PC-3 (cell line): ENCODE results near the gene RHOBTB1. TPM values are rescaled to one million over a fixed set of nuclear protein-coding genes. Genes with fewer than 3 reads are reported as not detected.
A peak's percentile ranks its signal among the peaks of the same experiment; 100 is the strongest.

Source experiments
- ATAC-seq: fragments of 200-7000 bp; cut with Tn5 transposase; 2 replicates; pipeline ENCODE4 v1.9.1; 2020; ENCODE audit warnings: mild to moderate bottlenecking, moderate library complexity
- BruUV-seq: library from RNA; stranded (reverse); fragments of 400-500 nt; replicated peaks from 2 replicates; lab custom pipeline; 2021; lab: Mats Ljungman, UMichigan
- CTCF ChIA-PET: fragments of 300-600 bp; sonication (Branson Sonifier 250); formaldehyde crosslinking; loops from one replicate; lab custom pipeline; 2022; ENCODE audit warnings: antibody characterized with exemption; lab: Charles Lee
- POLR2A ChIA-PET: fragments of 300-600 bp; sonication (Branson Sonifier 250); formaldehyde crosslinking; loops from one replicate; lab custom pipeline; 2022; ENCODE audit warnings: antibody characterized with exemption; ENCODE audit not compliant: unreplicated experiment; lab: Charles Lee
- DNase-seq: peaks from one replicate; pipeline ENCODE4 v3.0.0-alpha.2; 2015
- H2AFZ ChIP-seq: fragments of 300-600 bp; sonication (generic); 2 replicates; pipeline ENCODE4 v1.6.0; 2016; ENCODE audit warnings: antibody characterized with exemption, low read length
- H3F3A ChIP-seq: fragments of 300-600 bp; sonication (generic); one replicate; pipeline ENCODE4 v1.6.0; 2017; ENCODE audit warnings: antibody characterized with exemption, low read length, control low read depth, mild to moderate bottlenecking; ENCODE audit not compliant: unreplicated experiment
- H3K27ac ChIP-seq: fragments of 300-600 bp; sonication (generic); 2 replicates; pipeline ENCODE4 v1.5.1; 2016; ENCODE audit warnings: mild to moderate bottlenecking, low read length
- H3K27me3 ChIP-seq: fragments of 300-600 bp; sonication (generic); 2 replicates; pipeline ENCODE4 v1.6.1; 2016; ENCODE audit warnings: low read length, mixed read lengths
- H3K36me3 ChIP-seq: fragments of 300-600 bp; sonication (generic); 2 replicates; pipeline ENCODE4 v1.6.1; 2016; ENCODE audit warnings: low read depth, mixed run types, low read length, mixed read lengths
- H3K4me1 ChIP-seq: fragments of 300-600 bp; sonication (generic); 2 replicates; pipeline ENCODE4 v1.5.1; 2016; ENCODE audit warnings: low read length; ENCODE audit not compliant: insufficient read depth
- H3K4me2 ChIP-seq: fragments of 300-600 bp; sonication (generic); 2 replicates; pipeline ENCODE4 v1.6.0; 2016; ENCODE audit warnings: low read length
- H3K4me3 ChIP-seq: fragments of 300-600 bp; sonication (generic); 2 replicates; pipeline ENCODE4 v1.5.1; 2016; ENCODE audit warnings: mild to moderate bottlenecking, low read length, mixed read lengths
- H3K79me2 ChIP-seq: fragments of 300-600 bp; sonication (generic); 2 replicates; pipeline ENCODE4 v1.6.1; 2017; ENCODE audit warnings: low read length, mixed read lengths
- H3K9ac ChIP-seq: fragments of 300-600 bp; sonication (generic); 2 replicates; pipeline ENCODE4 v1.6.0; 2016; ENCODE audit warnings: mild to moderate bottlenecking, low read length
- H3K9me2 ChIP-seq: fragments of 300-600 bp; sonication (generic); replicated peaks from 2 replicates; pipeline ENCODE4 v1.6.1; 2016; ENCODE audit warnings: mixed run types, low read length, mixed read lengths
- H3K9me3 ChIP-seq: fragments of 300-600 bp; sonication (generic); 2 replicates; pipeline ENCODE4 v1.6.1; 2016; ENCODE audit warnings: low read length, mixed read lengths
- H4K20me1 ChIP-seq: fragments of 300-600 bp; sonication (generic); 2 replicates; pipeline ENCODE4 v1.6.1; 2016; ENCODE audit warnings: low read length, mixed read lengths
- CTCF ChIP-seq: fragments of 300-600 bp; sonication (generic); conservative IDR thresholded peaks from 2 replicates; pipeline ENCODE4 v1.5.1; 2017; ENCODE audit warnings: antibody characterized with exemption, low read depth, mild to moderate bottlenecking, low read length
- EZH2 ChIP-seq: fragments of 300-600 bp; sonication (generic); IDR thresholded peaks from one replicate; pipeline ENCODE4 v1.6.1; 2017; ENCODE audit warnings: antibody characterized with exemption, mild to moderate bottlenecking, low read length; ENCODE audit not compliant: unreplicated experiment
- EZH2phosphoT487 ChIP-seq: fragments of 300-600 bp; sonication (generic); IDR thresholded peaks from 2 replicates; pipeline ENCODE4 v1.6.1; 2018; ENCODE audit warnings: mild to moderate bottlenecking, antibody characterized with exemption, low read length, borderline replicate concordance
- intact Hi-C: fragments of 100-400 bp; cut with micrococcal nuclease; formaldehyde crosslinking; loops from 2 replicates; pipeline ENCODE4 v1.9.0; 2023
- total RNA-seq: library from RNA; depleted of rRNA; stranded (reverse); fragments of >200 nt; gene quantifications from 2 replicates; pipeline ENCODE4 v1.2.3, GENCODE V29; 2014

The RHOBTB1 gene
- total RNA-seq, 1 experiment from 2014 or later = 6.7 TPM

- ATAC-seq = no peak
- Histone ChIP-seq H4K20me1 (no peaks in the 10 kb centered on the region), H3K9me2 (no peaks in the 10 kb centered on the region), H3K27ac (no peak overlapping the region), H3K36me3 (no peaks in the 10 kb centered on the region), H3K9me3 (no peaks in the 10 kb centered on the region), H3K9ac (no peak overlapping the region), H3K4me1 (peaks cover 6% of the 10 kb centered on the region), H2AFZ (no peak overlapping the region), H3K27me3 (no peaks in the 10 kb centered on the region), H3F3A (no peaks in the 10 kb centered on the region), H3K4me3 (no peak overlapping the region), H3K79me2 (no peaks in the 10 kb centered on the region), H3K4me2 (no peak overlapping the region)
- ChIA-PET POLR2A (no interaction called here), CTCF (no interaction called here)
- no peak for DNase-seq
- TF ChIP-seq CTCF = no peak
- TF ChIP-seq EZH2 = no peak
- no peak for TF ChIP-seq EZH2phosphoT487
- intact Hi-C loops = no loop called here
- BruUV-seq = no TSS peak
Measured at GRCh38 chr10:60948851-60949250, 4.9 kb upstream of the RHOBTB1 start.

GRCh38 chr10:60944910-60945297 is 919 bp upstream of the RHOBTB1 start:
- no peaks in the 10 kb centered on the region for H3K9me3 ChIP-seq
- intact Hi-C loops = no loop called here
- no peaks in the 10 kb centered on the region for H3K27me3 ChIP-seq
- H3K4me2 ChIP-seq = peak overlapping the region; percentile 88
- no peak for DNase-seq
- POLR2A ChIA-PET = interaction anchor here (0.5 kb wide), 1 partner anchor 466 kb away, joined by 3 read pairs; no protein-coding TSS in a partner anchor
- peaks cover 18% of the 10 kb centered on the region for H3K4me1 ChIP-seq
- ATAC-seq = peak; percentile 0; the same call in 1 of the 2 replicates
- no peak for TF ChIP-seq EZH2phosphoT487
- TF ChIP-seq CTCF = no peak
- TF ChIP-seq EZH2 = no peak
- peak overlapping the region; percentile 95 for H2AFZ ChIP-seq
- no peaks in the 10 kb centered on the region for H3K9me2 ChIP-seq
- BruUV-seq = no TSS peak
- H4K20me1 ChIP-seq = no peaks in the 10 kb centered on the region
- H3F3A ChIP-seq = no peaks in the 10 kb centered on the region
- H3K36me3 ChIP-seq = no peaks in the 10 kb centered on the region
- H3K9ac ChIP-seq = peak overlapping the region; percentile 80
- H3K4me3 ChIP-seq = peak overlapping the region; percentile 79
- H3K27ac ChIP-seq = peak overlapping the region; percentile 60
- CTCF ChIA-PET = no interaction called here
- H3K79me2 ChIP-seq = no peaks in the 10 kb centered on the region

- Histone ChIP-seq H2AFZ (peak overlapping the region; percentile 95), H3K27ac (peak overlapping the region; percentile 60), H4K20me1 (no peaks in the 10 kb centered on the region), H3K9ac (peak overlapping the region; percentile 80), H3K27me3 (no peaks in the 10 kb centered on the region), H3K4me3 (peak overlapping the region; percentile 79), H3K4me2 (peak overlapping the region; percentile 88), H3K4me1 (peaks cover 21% of the 10 kb centered on the region), H3K79me2 (no peaks in the 10 kb centered on the region), H3K9me3 (no peaks in the 10 kb centered on the region), H3F3A (no peaks in the 10 kb centered on the region), H3K36me3 (no peaks in the 10 kb centered on the region), H3K9me2 (no peaks in the 10 kb centered on the region)
- POLR2A ChIA-PET = interaction anchor here (0.5 to 1.1 kb wide), 5 partner anchors 21 to 465 kb away, joined by 3 to 13 read pairs (median 4); no protein-coding TSS in a partner anchor
- peak; percentile 48 for ATAC-seq
- no TSS peak for BruUV-seq
- intact Hi-C loops = loop anchor here (2.0 kb wide), 1 partner anchor 51 kb away; no protein-coding TSS in a partner anchor
- TF ChIP-seq EZH2 = no peak
- TF ChIP-seq CTCF = no peak
- no peak for TF ChIP-seq EZH2phosphoT487
- DNase-seq = peak; percentile 60
- CTCF ChIA-PET = interaction anchor here (0.6 to 1.6 kb wide), 3 partner anchors 11 to 60 kb away, joined by 4 to 8 read pairs (median 5); no protein-coding TSS in a partner anchor
Measured at GRCh38 chr10:60943316-60944057, 498 bp downstream of the RHOBTB1 start.
